Pulmonary artery endothelial cell (primary cell): ENCODE results near the gene CRY1. TPM values are rescaled to one million over a fixed set of nuclear protein-coding genes. Genes with fewer than 3 reads are reported as not detected.
A peak's percentile ranks its signal among the peaks of the same experiment; 100 is the strongest.

Source experiments
- DNase-seq: peaks from one replicate; pipeline ENCODE4 v3.0.0-alpha.2; 2011; ENCODE audit warnings: low read depth, low spot score
- total RNA-seq: library from RNA; depleted of rRNA; stranded (reverse); fragments of >200 nt; gene quantifications from 2 replicates; pipeline ENCODE4 v1.2.3, GENCODE V29; 2014

CRY1 gene
- 14.6 and 17.9 TPM in 2 replicates for total RNA-seq

- DNase-seq: peak; percentile 78
These were observed at the start of gene CRY1 for GRCh38 chr12:107093417-107094182. TSS of gene CRY1 (minus strand) at chr12:107093549. CDS start at chr12:107092961, 588 bp downstream.

- DNase-seq: no peak
These were observed 46.4 kb upstream of the CRY1 start for GRCh38 chr12:107139787-107140186.

- no peak for DNase-seq
These were observed 45.6 kb upstream of the CRY1 start for GRCh38 chr12:107138990-107139389.

GRCh38 chr12:107135177-107135576, 41.8 kb upstream of the CRY1 start:
- DNase-seq: no peak

GRCh38 chr12:107134558-107134957, 41.2 kb upstream of the CRY1 start:
- DNase-seq: no peak

- DNase-seq: no peak
These were observed 40.1 kb upstream of the CRY1 start for GRCh38 chr12:107133462-107133861.

- peak; percentile 19 for DNase-seq
These were observed 38.7 kb upstream of the CRY1 start for GRCh38 chr12:107131832-107132616.

- DNase-seq: no peak
These were observed 37.7 kb upstream of the CRY1 start for GRCh38 chr12:107130830-107131611.

- DNase-seq: no peak
These were observed 36.1 kb upstream of the CRY1 start for GRCh38 chr12:107129315-107129930.

GRCh38 chr12:107127482-107128430, 34.4 kb upstream of the CRY1 start:
- DNase-seq: no peak

GRCh38 chr12:107126796-107127481, 33.6 kb upstream of the CRY1 start:
- DNase-seq: no peak

- no peak for DNase-seq
These were observed 32.5 kb upstream of the CRY1 start for GRCh38 chr12:107125833-107126232.

- DNase-seq: no peak
These were observed 29.2 kb upstream of the CRY1 start for GRCh38 chr12:107122452-107122958.

- no peak for DNase-seq
These were observed 25.7 kb upstream of the CRY1 start for GRCh38 chr12:107119091-107119490.

- DNase-seq: no peak
These were observed 25.3 kb upstream of the CRY1 start for GRCh38 chr12:107118624-107119023.

GRCh38 chr12:107115119-107115518, 21.8 kb upstream of the CRY1 start:
- DNase-seq: no peak

GRCh38 chr12:107111314-107111713, 18.0 kb upstream of the CRY1 start:
- DNase-seq: no peak

GRCh38 chr12:107109726-107110719, 16.7 kb upstream of the CRY1 start:
- no peak for DNase-seq
